GM19372 (cell line): ENCODE results near the gene HOXA6.

Experiments
- ATAC-seq: cut with Tn5 transposase; IDR thresholded peaks from one replicate; pipeline ENCODE4 v1.9.1; 2021; ENCODE audit warnings: mild to moderate bottlenecking, low read depth, moderate library complexity; ENCODE audit not compliant: unreplicated experiment

The HOXA6 gene

GRCh38 chr7:27141923-27142579, 5.5 kb downstream of the HOXA6 start:
- no peak for ATAC-seq

GRCh38 chr7:27141137-27141922, 6.2 kb downstream of the HOXA6 start:
- ATAC-seq, result no peak

DNA sequence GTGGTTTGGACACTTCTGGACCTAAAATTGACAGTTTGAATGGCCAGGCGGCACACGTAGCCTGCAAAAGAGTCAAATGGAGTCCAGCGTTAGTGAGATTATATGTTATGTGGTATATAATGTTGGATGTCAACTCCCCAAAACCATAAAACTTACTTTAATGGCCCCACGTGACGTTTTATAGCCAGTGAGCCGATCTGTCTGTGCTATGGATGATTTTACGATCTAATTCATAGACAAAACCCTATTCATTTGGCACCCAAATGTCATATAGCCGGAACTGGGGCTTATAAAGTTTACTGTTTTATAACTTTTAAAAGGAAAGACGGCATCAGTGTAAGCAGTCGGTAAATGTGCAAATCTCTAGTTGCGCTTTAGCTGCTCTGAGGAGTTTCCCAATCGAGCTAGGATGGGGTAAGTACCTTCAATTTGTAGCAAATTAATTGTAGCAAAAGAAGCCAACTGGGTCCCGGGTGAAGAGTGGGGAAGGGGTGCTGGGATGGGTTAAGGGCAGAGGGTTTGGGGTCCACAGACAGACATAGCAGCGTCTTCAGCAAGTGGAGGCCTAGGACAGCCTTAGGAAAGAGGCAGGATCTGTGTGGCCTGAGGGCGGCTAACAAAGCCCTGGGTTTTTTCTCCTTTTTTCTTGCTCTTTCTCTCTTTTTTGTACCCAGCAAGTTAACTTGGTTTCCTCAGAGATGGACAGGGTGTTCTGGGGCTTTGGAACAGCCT, 7.3 kb downstream of the HOXA6 start:
- no peak for ATAC-seq

GRCh38 chr7:27139334-27140125, 8.0 kb downstream of the HOXA6 start:
- ATAC-seq, result no peak

GRCh38 chr7:27138985-27139333, 8.6 kb downstream of the HOXA6 start:
- no peak for ATAC-seq

- no peak for ATAC-seq
Measured at GRCh38 chr7:27138472-27138871, 9.1 kb downstream of the HOXA6 start.

- ATAC-seq, result no peak
Measured at GRCh38 chr7:27137640-27138315, 9.8 kb downstream of the HOXA6 start.

DNA sequence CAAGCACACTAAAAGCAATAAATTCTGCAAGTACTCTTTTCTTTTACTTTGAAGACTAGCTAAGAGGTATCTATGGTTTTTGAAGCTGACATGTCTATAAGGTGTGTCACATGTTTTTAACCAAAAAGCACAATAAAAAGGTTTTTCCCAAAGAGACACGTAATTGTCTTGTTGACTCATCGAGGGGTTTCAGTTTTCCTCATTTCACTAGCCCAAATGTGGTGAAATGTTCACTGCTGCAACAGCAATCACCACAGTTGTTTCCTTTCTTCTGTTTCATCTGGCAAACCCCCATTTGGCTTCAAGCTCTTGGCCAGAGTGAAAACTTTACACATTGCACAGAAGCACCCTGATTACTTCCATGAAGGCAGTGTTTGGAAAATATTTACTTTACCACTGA, 13.2 kb downstream of the HOXA6 start:
- no peak for ATAC-seq

GRCh38 chr7:27133409-27134231, 14.0 kb downstream of the HOXA6 start:
- no peak for ATAC-seq

- no peak for ATAC-seq
Measured at GRCh38 chr7:27132978-27133377, 14.6 kb downstream of the HOXA6 start.

GRCh38 chr7:27132214-27132613, 15.4 kb downstream of the HOXA6 start:
- no peak for ATAC-seq

GRCh38 chr7:27131390-27131819, 16.2 kb downstream of the HOXA6 start:
- no peak for ATAC-seq

- no peak for ATAC-seq
Measured at GRCh38 chr7:27130540-27131389, 16.8 kb downstream of the HOXA6 start, which contains the start of gene HOXA4. TSS of gene HOXA4 (minus strand) at chr7:27130757. CDS start at chr7:27130733, 24 bp downstream.

DNA sequence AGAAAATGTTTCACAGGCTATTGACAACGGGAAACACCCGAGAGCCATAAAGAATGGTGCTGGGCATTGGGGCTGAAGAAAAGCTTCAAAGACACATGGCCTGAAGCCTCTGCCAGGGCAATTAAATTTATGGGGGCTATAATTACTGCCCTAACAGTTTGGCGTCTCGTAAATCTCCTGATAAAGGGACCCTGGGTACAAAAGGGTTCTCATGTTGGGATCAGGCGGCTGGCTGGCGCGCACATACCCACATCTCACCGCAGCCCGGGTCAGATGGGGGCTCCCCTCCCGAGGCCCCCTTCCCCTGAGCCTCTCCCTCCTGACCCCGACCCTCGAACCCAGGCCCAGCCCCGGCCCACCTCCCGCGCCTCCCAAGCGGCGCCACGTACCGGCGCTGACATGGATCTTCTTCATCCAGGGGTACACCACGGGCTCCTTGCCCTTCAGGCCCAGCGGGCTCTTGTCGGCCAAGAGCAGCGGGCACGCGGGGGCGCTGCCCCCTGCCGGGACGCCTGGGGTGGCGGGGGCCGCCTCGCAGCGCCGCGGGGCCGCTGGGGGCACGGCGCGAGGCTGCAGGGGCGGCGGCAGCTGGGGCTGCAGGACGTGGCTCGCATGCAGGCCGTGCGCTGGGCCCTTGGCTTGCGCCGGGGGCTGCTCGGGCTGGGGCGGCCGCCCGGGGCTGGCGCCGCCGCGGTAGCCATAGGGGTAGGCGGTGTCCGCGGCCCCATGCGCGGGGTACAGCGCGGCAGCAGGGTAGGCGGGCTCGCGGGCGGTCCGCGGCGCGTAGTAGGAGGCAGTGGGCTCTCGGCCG, 17.6 kb downstream of the HOXA6 start:
- no peak for ATAC-seq

- ATAC-seq, result no peak
Measured at GRCh38 chr7:27128776-27129728, 18.5 kb downstream of the HOXA6 start.

GRCh38 chr7:27128034-27128433, 19.5 kb downstream of the HOXA6 start:
- ATAC-seq, result no peak
